K562 (cell line): ENCODE measurements around the gene ATP13A2. TPM values are rescaled to one million over a fixed set of nuclear protein-coding genes. Genes with fewer than 3 reads are reported as not detected.

Experiments used
- ATAC-seq: fragments of 200-7000 bp; cut with Tn5 transposase; 3 replicates; pipeline ENCODE4 v1.9.1; 2020; ENCODE audit warnings: moderate library complexity
- BruUV-seq: library from RNA; stranded (reverse); fragments of 400-500 nt; replicated peaks from 2 replicates; lab custom pipeline; 2021; lab: Mats Ljungman, UMichigan
- CTCF ChIA-PET: fragments of 300-600 bp; formaldehyde crosslinking; extraction: SDS; loops from one replicate; lab custom pipeline; 2021; ENCODE audit warnings: low intra/inter-chr PET ratio; lab: Yijun Ruan, JAX
- POLR2A ChIA-PET: fragments of 300-600, 350-650 bp; sonication (Branson Sonifier 250); formaldehyde crosslinking; extraction: SDS; loops from one replicate; lab custom pipeline; 2021; ENCODE audit warnings: antibody characterized with exemption, inconsistent platforms; lab: Yijun Ruan, JAX
- DNase-seq, 4 experiments: peaks; one replicate each; pipeline versions ENCODE4 v3.0.0 to v3.0.0-alpha.2; 2011 to 2018; ENCODE audit warnings: low spot score in 3 of 4, mixed read lengths in 3 of 4; ENCODE audit errors: extremely low read depth in 1 of 4
- FAIRE-seq: peaks from 2 replicates; lab custom pipeline; 2011; peaks lifted over from hg19 to GRCh38; lab: Jason Lieb, UNC
- H2AFZ ChIP-seq: 2 replicates; pipeline ENCODE4 v1.6.0; 2011; ENCODE audit warnings: low read depth, low read length, control low read depth, inconsistent platforms
- H3K27ac ChIP-seq: fragments of 200-600 bp; 3 replicates; pipeline ENCODE4 v1.8.0; 2011; ENCODE audit warnings: low read depth, mild to moderate bottlenecking, control low read depth, inconsistent platforms, low read length, moderate library complexity, mixed read lengths; ENCODE audit errors: extremely low read depth
- H3K27me3 ChIP-seq, 2 experiments: fragments of 300-600 bp in 1 of 2; 2 replicates in 1 of 2; 3 replicates in 1 of 2; pipeline versions ENCODE4 v1.6.0 to v1.8.0; 2011; ENCODE audit warnings: inconsistent platforms in 2 of 2, low read length in 2 of 2, mild to moderate bottlenecking in 1 of 2, mixed read lengths in 1 of 2, moderate library complexity in 1 of 2; ENCODE audit not compliant: control insufficient read depth in 2 of 2, insufficient read depth in 2 of 2
- H3K36me3 ChIP-seq: fragments of 300-600 bp; 3 replicates; pipeline ENCODE4 v1.8.0; 2011; ENCODE audit warnings: mild to moderate bottlenecking, low read length, inconsistent platforms; ENCODE audit not compliant: control insufficient read depth, insufficient read depth
- H3K4me1 ChIP-seq, 2 experiments: fragments of 200-600 bp in 1 of 2; replicated peaks in 1 of 2; 2 replicates in 1 of 2; 3 replicates in 1 of 2; pipeline versions ENCODE4 v1.5.1 to v1.8.0; 2011; ENCODE audit warnings: inconsistent platforms in 2 of 2, low read length in 2 of 2, mild to moderate bottlenecking in 1 of 2, mixed read lengths in 1 of 2, moderate library complexity in 1 of 2; ENCODE audit not compliant: control insufficient read depth in 2 of 2, insufficient read depth in 2 of 2
- H3K4me2 ChIP-seq: 2 replicates; pipeline ENCODE4 v1.6.1; 2011; ENCODE audit warnings: low read length, control low read depth, inconsistent platforms, mixed read lengths; ENCODE audit not compliant: insufficient read depth
- H3K4me3 ChIP-seq: fragments of 200-600 bp; sonication (generic), shearing (Covaris generic); 2 replicates; pipeline ENCODE4 v1.5.1; 2016; ENCODE audit warnings: control low read depth, inconsistent platforms
- H3K79me2 ChIP-seq: fragments of 200-600 bp; 3 replicates; pipeline ENCODE4 v1.8.0; 2011; ENCODE audit warnings: low read length, inconsistent platforms; ENCODE audit not compliant: control insufficient read depth, insufficient read depth
- H3K9ac ChIP-seq, 2 experiments: 2 replicates each; pipeline versions ENCODE4 v1.6.0 to v1.6.1; 2011; ENCODE audit warnings: low read depth in 2 of 2, low read length in 2 of 2, control low read depth in 1 of 2, inconsistent platforms in 1 of 2, mild to moderate bottlenecking in 1 of 2, mixed read lengths in 1 of 2; ENCODE audit not compliant: insufficient read depth in 1 of 2
- H3K9me1 ChIP-seq: one replicate; pipeline ENCODE4 v1.6.0; 2011; ENCODE audit warnings: inconsistent platforms, mild to moderate bottlenecking, low read length, moderate library complexity; ENCODE audit not compliant: control insufficient read depth, insufficient read depth
- H3K9me3 ChIP-seq: replicated peaks from 2 replicates; pipeline ENCODE4 v1.5.1; 2011; ENCODE audit warnings: low read depth, low read length, inconsistent platforms; ENCODE audit not compliant: control insufficient read depth, insufficient read depth
- H4K20me1 ChIP-seq: replicated peaks from 2 replicates; pipeline ENCODE4 v1.6.1; 2011; ENCODE audit warnings: low read length, inconsistent platforms, mixed read lengths; ENCODE audit not compliant: control insufficient read depth, insufficient read depth
- ATF7 ChIP-seq: fragments of 450-650 bp; IDR thresholded peaks from 2 replicates; pipeline ENCODE4 v1.7.1; 2014; ENCODE audit warnings: mild to moderate bottlenecking, moderate library complexity
- GATAD2A ChIP-seq: fragments of 450-650 bp; IDR thresholded peaks from 2 replicates; pipeline ENCODE4 v1.6.1; 2017
- NR2C2 ChIP-seq, 2 experiments: fragments of 200-800 bp in 1 of 2; sonication (Bioruptor generic) in 1 of 2; sonication (generic) in 1 of 2; formaldehyde crosslinking in 1 of 2; IDR thresholded peaks; 2 replicates each; pipeline versions ENCODE4 v1.6.1 to v1.8.0; 2016 to 2022; ENCODE audit warnings: mild to moderate bottlenecking in 1 of 2, missing compliant biosample characterization in 1 of 2, missing genetic modification characterization in 1 of 2, missing genetic modification reagents in 1 of 2
- SREBF1 ChIP-seq: fragments of 150-350 bp; IDR thresholded peaks from 2 replicates; pipeline ENCODE4 v1.6.1; 2014; ENCODE audit warnings: antibody characterized with exemption, low read depth, low read length, borderline replicate concordance
- SRSF1 ChIP-seq: fragments of 200-400 bp; formaldehyde crosslinking; IDR thresholded peaks from 2 replicates; pipeline ENCODE4 v1.6.1; 2017; ENCODE audit warnings: mild to moderate bottlenecking, low read depth, low read length, moderate library complexity
- ZNF311 ChIP-seq: fragments of 250-450 bp; sonication (Bioruptor Pico); IDR thresholded peaks from 2 replicates; pipeline ENCODE4 v1.4.0; 2020; ENCODE audit warnings: mild to moderate bottlenecking, moderate library complexity
- ZNF695 ChIP-seq: fragments of 450-650 bp; formaldehyde crosslinking; IDR thresholded peaks from 2 replicates; pipeline ENCODE4 v1.4.0; 2020; ENCODE audit warnings: mild to moderate bottlenecking, moderate library complexity
- ZNF699 ChIP-seq: fragments of 250-450 bp; sonication (Bioruptor Pico); IDR thresholded peaks from 2 replicates; pipeline ENCODE4 v1.8.0; 2021; ENCODE audit warnings: mild to moderate bottlenecking, moderate library complexity; ENCODE audit not compliant: insufficient replicate concordance
- WGBS: fragments of 100-300 bp; shearing (Covaris generic); methylation state at CpG from one replicate; pipeline ENCODE4 v1.1.6; 2016; ENCODE audit warnings: low coverage, mixed read lengths; ENCODE audit not compliant: insufficient coverage; ENCODE audit errors: missing lambda C conversion rate; 5-methylcytosine and 5-hydroxymethylcytosine counted together
- in situ Hi-C: fragments of 300-500 bp; cut with MboI; formaldehyde crosslinking; loops from 4 replicates; pipeline ENCODE4 v1.15.0; 2018; ENCODE audit warnings: inconsistent platforms, mixed read lengths
- intact Hi-C: fragments of 100-400 bp; cut with micrococcal nuclease; formaldehyde crosslinking; loops from 2 replicates; pipeline ENCODE4 v1.14.2; 2022
- polyA plus RNA-seq, 8 experiments: library from polyadenylated mRNA; depleted of rRNA in 4 of 8; stranded (reverse) in 5 of 8; unstranded in 3 of 8; fragments of >200 nt; fragmentation: Nextera tagmentation in 2 of 8; fragmentation: Illumina TruSeq in 1 of 8; extraction: Ambion mirVana in 2 of 8; extraction: Trizol in 1 of 8; gene quantifications; 2 replicates each; pipeline versions ENCODE4 v1.2.1 to v1.2.3, GENCODE V29; 2011 to 2014; ENCODE audit warnings: inconsistent platforms in 1 of 8, missing spikeins in 1 of 8
- total RNA-seq, 7 experiments: library from RNA; depleted of rRNA in 6 of 7; stranded (reverse); fragments of >200 nt in 6 of 7; fragmentation: Illumina TruSeq in 2 of 7; extraction: Trizol in 2 of 7; gene quantifications; 2 replicates each; pipeline versions ENCODE4 v1.2.1 to v1.2.3, GENCODE V29; 2011 to 2021; ENCODE audit warnings: low replicate concordance in 1 of 7
- TF ChIP-seq, protein P1 (sequence below): fragments of 250-450 bp; sonication (Bioruptor Pico); IDR thresholded peaks from 2 replicates; pipeline ENCODE4 v1.4.0; 2020; ENCODE audit warnings: borderline replicate concordance
- TF ChIP-seq, protein P2 (sequence below): fragments of 450-650 bp; IDR thresholded peaks from 2 replicates; pipeline ENCODE4 v1.7.0; 2016; ENCODE audit warnings: borderline replicate concordance
- TF ChIP-seq, protein P3 (sequence below): fragments of 450-650 bp; formaldehyde crosslinking; IDR thresholded peaks from 2 replicates; pipeline ENCODE4 v1.4.0; 2020; ENCODE audit warnings: mild to moderate bottlenecking, moderate library complexity
- TF ChIP-seq, protein P4 (sequence below), 3 experiments: fragments of 200-800 bp in 1 of 3; fragments of 250-450 bp in 1 of 3; fragments of 450-650 bp in 1 of 3; sonication (Bioruptor Pico) in 1 of 3; sonication (Bioruptor generic) in 1 of 3; formaldehyde crosslinking in 1 of 3; IDR thresholded peaks; 2 replicates each; pipeline versions ENCODE4 v1.6.1 to v1.8.0; 2016 to 2022; ENCODE audit warnings: mild to moderate bottlenecking in 2 of 3, missing genetic modification characterization in 2 of 3, missing compliant biosample characterization in 1 of 3, moderate library complexity in 1 of 3

The ATP13A2 gene
- total and polyA plus RNA-seq, 9 of the 15 experiments (the other 6 are each of a cell fraction or from before 2014, with no cell fraction given), result 0.36 to 56.3 (median 16.3) TPM

DNA sequence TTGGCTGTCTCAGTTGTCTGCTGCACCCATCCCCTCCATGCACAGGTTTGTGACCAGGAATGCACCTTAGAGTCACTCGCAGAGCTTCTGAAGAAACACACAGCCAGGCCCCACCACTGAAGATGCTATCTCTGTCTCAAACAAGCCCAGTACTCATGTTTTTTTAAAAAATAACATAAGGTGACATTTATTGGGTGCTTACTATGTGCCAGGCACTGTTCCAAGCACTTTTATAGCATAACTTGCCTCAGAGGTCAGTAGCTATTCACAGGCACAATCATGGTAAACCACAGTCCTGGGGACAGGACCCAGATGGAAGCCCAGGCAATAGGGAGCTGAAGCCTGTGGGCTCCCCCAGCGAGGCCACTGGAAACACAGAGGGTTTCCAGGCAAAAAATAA lies 8.8 kb upstream of the ATP13A2 start (continued):
- TF ChIP-seq NR2C2 (CRISPR knock-in tag; IDR thresholded peaks at IDR 0.05), result no peak
- no peak for TF ChIP-seq NR2C2 (tag; IDR thresholded peaks at IDR 0.05)
- TF ChIP-seq, protein P1, sequence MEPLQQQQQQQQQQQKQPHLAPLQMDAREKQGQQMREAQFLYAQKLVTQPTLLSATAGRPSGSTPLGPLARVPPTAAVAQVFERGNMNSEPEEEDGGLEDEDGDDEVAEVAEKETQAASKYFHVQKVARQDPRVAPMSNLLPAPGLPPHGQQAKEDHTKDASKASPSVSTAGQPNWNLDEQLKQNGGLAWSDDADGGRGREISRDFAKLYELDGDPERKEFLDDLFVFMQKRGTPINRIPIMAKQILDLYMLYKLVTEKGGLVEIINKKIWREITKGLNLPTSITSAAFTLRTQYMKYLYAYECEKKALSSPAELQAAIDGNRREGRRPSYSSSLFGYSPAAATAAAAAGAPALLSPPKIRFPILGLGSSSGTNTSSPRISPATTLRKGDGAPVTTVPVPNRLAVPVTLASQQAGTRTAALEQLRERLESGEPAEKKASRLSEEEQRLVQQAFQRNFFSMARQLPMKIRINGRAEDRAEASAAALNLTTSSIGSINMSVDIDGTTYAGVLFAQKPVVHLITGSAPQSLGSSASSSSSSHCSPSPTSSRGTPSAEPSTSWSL (CRISPR knock-in tag), result no peak
- TF ChIP-seq ZNF695 (CRISPR knock-in tag), result no peak
- no peak for TF ChIP-seq ZNF699 (CRISPR knock-in tag)
- TF ChIP-seq SRSF1, result no peak
- TF ChIP-seq, protein P2, sequence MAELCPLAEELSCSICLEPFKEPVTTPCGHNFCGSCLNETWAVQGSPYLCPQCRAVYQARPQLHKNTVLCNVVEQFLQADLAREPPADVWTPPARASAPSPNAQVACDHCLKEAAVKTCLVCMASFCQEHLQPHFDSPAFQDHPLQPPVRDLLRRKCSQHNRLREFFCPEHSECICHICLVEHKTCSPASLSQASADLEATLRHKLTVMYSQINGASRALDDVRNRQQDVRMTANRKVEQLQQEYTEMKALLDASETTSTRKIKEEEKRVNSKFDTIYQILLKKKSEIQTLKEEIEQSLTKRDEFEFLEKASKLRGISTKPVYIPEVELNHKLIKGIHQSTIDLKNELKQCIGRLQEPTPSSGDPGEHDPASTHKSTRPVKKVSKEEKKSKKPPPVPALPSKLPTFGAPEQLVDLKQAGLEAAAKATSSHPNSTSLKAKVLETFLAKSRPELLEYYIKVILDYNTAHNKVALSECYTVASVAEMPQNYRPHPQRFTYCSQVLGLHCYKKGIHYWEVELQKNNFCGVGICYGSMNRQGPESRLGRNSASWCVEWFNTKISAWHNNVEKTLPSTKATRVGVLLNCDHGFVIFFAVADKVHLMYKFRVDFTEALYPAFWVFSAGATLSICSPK, result no peak

DNA sequence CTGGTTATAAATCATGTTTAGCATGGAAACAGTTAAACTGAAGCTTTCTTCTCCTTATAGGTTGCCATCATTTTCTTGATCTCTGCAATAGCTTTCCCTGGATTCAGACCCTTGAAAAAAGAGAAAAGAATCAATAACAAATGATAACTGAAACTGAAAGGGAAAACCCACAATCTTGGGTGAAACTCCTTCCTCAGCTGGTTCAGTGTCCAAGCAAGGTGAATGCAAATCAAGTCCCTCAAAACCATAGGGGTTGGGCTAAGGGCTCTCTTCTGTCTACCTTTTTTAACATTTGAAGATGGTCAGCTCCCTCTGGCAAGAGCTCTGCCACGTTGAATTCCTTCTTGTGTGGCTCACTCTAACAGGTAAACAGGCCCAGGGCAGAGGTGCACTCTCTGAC lies 7.1 kb upstream of the ATP13A2 start:
- no TSS peak for BruUV-seq
- H3K4me3 ChIP-seq, result no peak overlapping the region
- no peak for FAIRE-seq
- no peak for TF ChIP-seq SREBF1
- TF ChIP-seq GATAD2A, result no peak
- no peak for TF ChIP-seq ATF7
- TF ChIP-seq ZNF311 (CRISPR knock-in tag), result no peak
- TF ChIP-seq, protein P3, sequence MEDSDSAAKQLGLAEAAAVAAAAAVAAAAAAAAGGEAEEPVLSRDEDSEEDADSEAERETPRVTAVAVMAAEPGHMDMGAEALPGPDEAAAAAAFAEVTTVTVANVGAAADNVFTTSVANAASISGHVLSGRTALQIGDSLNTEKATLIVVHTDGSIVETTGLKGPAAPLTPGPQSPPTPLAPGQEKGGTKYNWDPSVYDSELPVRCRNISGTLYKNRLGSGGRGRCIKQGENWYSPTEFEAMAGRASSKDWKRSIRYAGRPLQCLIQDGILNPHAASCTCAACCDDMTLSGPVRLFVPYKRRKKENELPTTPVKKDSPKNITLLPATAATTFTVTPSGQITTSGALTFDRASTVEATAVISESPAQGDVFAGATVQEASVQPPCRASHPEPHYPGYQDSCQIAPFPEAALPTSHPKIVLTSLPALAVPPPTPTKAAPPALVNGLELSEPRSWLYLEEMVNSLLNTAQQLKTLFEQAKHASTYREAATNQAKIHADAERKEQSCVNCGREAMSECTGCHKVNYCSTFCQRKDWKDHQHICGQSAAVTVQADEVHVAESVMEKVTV (CRISPR knock-in tag), result no peak
- TF ChIP-seq, protein P4, sequence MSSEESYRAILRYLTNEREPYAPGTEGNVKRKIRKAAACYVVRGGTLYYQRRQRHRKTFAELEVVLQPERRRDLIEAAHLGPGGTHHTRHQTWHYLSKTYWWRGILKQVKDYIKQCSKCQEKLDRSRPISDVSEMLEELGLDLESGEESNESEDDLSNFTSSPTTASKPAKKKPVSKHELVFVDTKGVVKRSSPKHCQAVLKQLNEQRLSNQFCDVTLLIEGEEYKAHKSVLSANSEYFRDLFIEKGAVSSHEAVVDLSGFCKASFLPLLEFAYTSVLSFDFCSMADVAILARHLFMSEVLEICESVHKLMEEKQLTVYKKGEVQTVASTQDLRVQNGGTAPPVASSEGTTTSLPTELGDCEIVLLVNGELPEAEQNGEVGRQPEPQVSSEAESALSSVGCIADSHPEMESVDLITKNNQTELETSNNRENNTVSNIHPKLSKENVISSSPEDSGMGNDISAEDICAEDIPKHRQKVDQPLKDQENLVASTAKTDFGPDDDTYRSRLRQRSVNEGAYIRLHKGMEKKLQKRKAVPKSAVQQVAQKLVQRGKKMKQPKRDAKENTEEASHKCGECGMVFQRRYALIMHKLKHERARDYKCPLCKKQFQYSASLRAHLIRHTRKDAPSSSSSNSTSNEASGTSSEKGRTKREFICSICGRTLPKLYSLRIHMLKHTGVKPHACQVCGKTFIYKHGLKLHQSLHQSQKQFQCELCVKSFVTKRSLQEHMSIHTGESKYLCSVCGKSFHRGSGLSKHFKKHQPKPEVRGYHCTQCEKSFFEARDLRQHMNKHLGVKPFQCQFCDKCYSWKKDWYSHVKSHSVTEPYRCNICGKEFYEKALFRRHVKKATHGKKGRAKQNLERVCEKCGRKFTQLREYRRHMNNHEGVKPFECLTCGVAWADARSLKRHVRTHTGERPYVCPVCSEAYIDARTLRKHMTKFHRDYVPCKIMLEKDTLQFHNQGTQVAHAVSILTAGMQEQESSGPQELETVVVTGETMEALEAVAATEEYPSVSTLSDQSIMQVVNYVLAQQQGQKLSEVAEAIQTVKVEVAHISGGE (CRISPR knock-in tag; IDR thresholded peaks at IDR 0.05), result no peak

More for the DNA sequence above, 7.1 kb upstream of the ATP13A2 start:
- H3K9me3 ChIP-seq, result no peaks in the 10 kb centered on the region
- H3K4me1 ChIP-seq, result peaks cover 4 to 13% of the 10 kb centered on the region in 2 experiments
- no peak overlapping the region for H3K9ac ChIP-seq
- ChIA-PET CTCF (no interaction called here), POLR2A (interaction anchor here (0.6 to 1.7 kb wide), 6 partner anchors 9 to 1941 kb away, joined by 3 to 5 read pairs (median 3); no protein-coding TSS in a partner anchor)
- H4K20me1 ChIP-seq, result no peaks in the 10 kb centered on the region
- no peak overlapping the region for H2AFZ ChIP-seq
- DNase-seq, result no peak
- no peak for ATAC-seq
- WGBS, result 27% methylated on average over 1 of the region's 1 CpG
- peaks cover 60% of the 10 kb centered on the region for H3K36me3 ChIP-seq
- intact Hi-C loops (no loop called here), in situ Hi-C loops (no loop called here)
- H3K27me3 ChIP-seq, result no peaks in the 10 kb centered on the region
- no peak overlapping the region for H3K27ac ChIP-seq
- no peaks in the 10 kb centered on the region for H3K79me2 ChIP-seq
- H3K9me1 ChIP-seq, result no peaks in the 10 kb centered on the region
- H3K4me2 ChIP-seq, result no peak overlapping the region
